ENCODE data around the gene MANF.

The MANF gene

GRCh38 chr3:51378726-51379125, 6.4 kb upstream of the MANF start:
- no peak for TF ChIP-seq CTCF (IDR thresholded peaks at IDR 0.05; ENCODE audit: low read depth, low read length)
- H3K4me3 ChIP-seq (replicated peaks in 1 of 2; ENCODE audit: low read depth in 2 of 2, low read length in 2 of 2), result no peak overlapping the region
- DNase-seq (ENCODE audit: low read depth in 2 of 2), result no peak

GRCh38 chr3:51379301-51379700, 5.8 kb upstream of the MANF start:
- no peak for TF ChIP-seq CTCF (IDR thresholded peaks at IDR 0.05; ENCODE audit: low read depth, low read length)

GRCh38 chr3:51379746-51380455, 5.2 kb upstream of the MANF start:
- H3K4me3 ChIP-seq (replicated peaks in 1 of 2; ENCODE audit: low read depth in 2 of 2, low read length in 2 of 2), result no peak overlapping the region
- TF ChIP-seq CTCF (IDR thresholded peaks at IDR 0.05; ENCODE audit: low read depth, low read length), result no peak
- DNase-seq (ENCODE audit: low read depth in 2 of 2), result no peak

More at GRCh38 chr3:51379301-51379700, 5.8 kb upstream of the MANF start:
- no peak overlapping the region for H3K4me3 ChIP-seq (replicated peaks in 1 of 2; ENCODE audit: low read depth in 2 of 2, low read length in 2 of 2)
- DNase-seq (ENCODE audit: low read depth in 2 of 2), result no peak

- TF ChIP-seq CTCF (IDR thresholded peaks at IDR 0.05; ENCODE audit: low read depth, low read length), result no peak
- DNase-seq (ENCODE audit: low read depth in 2 of 2), result no peak
- H3K4me3 ChIP-seq (replicated peaks in 1 of 2; ENCODE audit: low read depth in 2 of 2, low read length in 2 of 2), result no peak overlapping the region
Observed at GRCh38 chr3:51380601-51381332, 4.3 kb upstream of the MANF start.

- no peak for DNase-seq (ENCODE audit: low read depth in 2 of 2)
- H3K4me3 ChIP-seq (replicated peaks in 1 of 2; ENCODE audit: low read depth in 2 of 2, low read length in 2 of 2), result no peak overlapping the region
- TF ChIP-seq CTCF (IDR thresholded peaks at IDR 0.05; ENCODE audit: low read depth, low read length), result no peak
Observed at GRCh38 chr3:51381333-51381705, 3.8 kb upstream of the MANF start.

- no peak overlapping the region for H3K4me3 ChIP-seq (replicated peaks in 1 of 2; ENCODE audit: low read depth in 2 of 2, low read length in 2 of 2)
- no peak for DNase-seq (ENCODE audit: low read depth in 2 of 2)
- TF ChIP-seq CTCF (IDR thresholded peaks at IDR 0.05; ENCODE audit: low read depth, low read length), result no peak
Observed at GRCh38 chr3:51382076-51382745, 2.9 kb upstream of the MANF start.
